ENCODE results near the gene E2F2. TPM values are rescaled to one million over a fixed set of nuclear protein-coding genes. Genes with fewer than 3 reads are reported as not detected.
A peak's percentile ranks its signal among the peaks of the same experiment; 100 is the strongest.

The E2F2 gene
- polyA plus RNA-seq, 1 of the 3 experiments (the other 2 are of a cell fraction): 0.43 TPM

- Histone ChIP-seq H4K20me1 (ENCODE audit: insufficient read depth) (no peaks in the 10 kb centered on the region), H3K4me3 (ENCODE audit: low read depth in 2 of 2, low read length in 1 of 2) (peak overlapping the region in 1 of 2 experiments; percentile 49; a peak in 1 of 4 replicates), H3K4me2 (no peak overlapping the region), H3F3A (replicated peaks; ENCODE audit: insufficient read depth) (peaks cover 26% of the 10 kb centered on the region), H3K9me2 (no peaks in the 10 kb centered on the region), H3K9me3 (no peaks in the 10 kb centered on the region), H3K4me1 (ENCODE audit: control insufficient read depth in 1 of 2, insufficient read depth in 2 of 2, low read depth in 1 of 2, low read length in 1 of 2) (peaks cover 20 to 36% of the 10 kb centered on the region in 2 experiments), H3K9ac (no peak overlapping the region), H3K79me2 (ENCODE audit: insufficient read depth) (no peaks in the 10 kb centered on the region), H3K27me3 (ENCODE audit: insufficient read depth) (no peaks in the 10 kb centered on the region), H3K36me3 (replicated peaks in 1 of 2; ENCODE audit: control insufficient read depth in 1 of 2, insufficient read depth in 2 of 2, low read length in 1 of 2) (no peaks in the 10 kb centered on the region), H3K27ac (ENCODE audit: low read depth in 2 of 2, low read length in 1 of 2) (peak overlapping the region in 1 of 2 experiments; percentile 79; a peak in 1 of 4 replicates), H2AFZ (ENCODE audit: low read depth) (peak overlapping the region; percentile 43; the same call in 1 of the 2 replicates)
- 96% methylated on average over 15 of the region's 15 CpGs for WGBS (ENCODE audit: low lambda C conversion rate)
- CTCF ChIA-PET: interaction anchor here (1.0 to 6.8 kb wide), 4 partner anchors 17 to 71 kb away, joined by 3 to 41 read pairs (median 4); no protein-coding TSS in a partner anchor
- no peak for DNase-seq
- TF ChIP-seq TAF1 (IDR thresholded peaks at IDR 0.05; ENCODE audit: borderline replicate concordance, low read depth, low read length): no peak
- no peak for TF ChIP-seq FOXM1 (IDR thresholded peaks at IDR 0.05; ENCODE audit: low read depth)
- no peak for TF ChIP-seq ELF1 (IDR thresholded peaks at IDR 0.05)
- TF ChIP-seq RCOR1 (IDR thresholded peaks at IDR 0.05; ENCODE audit: low read length): no peak
- TF ChIP-seq RFX5 (IDR thresholded peaks at IDR 0.05; ENCODE audit: low read length): no peak
- TF ChIP-seq FOSL2 (IDR thresholded peaks at IDR 0.05; ENCODE audit: borderline replicate concordance, low read depth): no peak
- TF ChIP-seq EP300 (IDR thresholded peaks at IDR 0.05; ENCODE audit: borderline replicate concordance in 1 of 2, low read depth in 1 of 2, low read length in 1 of 2): no peak
- TF ChIP-seq, protein P1, sequence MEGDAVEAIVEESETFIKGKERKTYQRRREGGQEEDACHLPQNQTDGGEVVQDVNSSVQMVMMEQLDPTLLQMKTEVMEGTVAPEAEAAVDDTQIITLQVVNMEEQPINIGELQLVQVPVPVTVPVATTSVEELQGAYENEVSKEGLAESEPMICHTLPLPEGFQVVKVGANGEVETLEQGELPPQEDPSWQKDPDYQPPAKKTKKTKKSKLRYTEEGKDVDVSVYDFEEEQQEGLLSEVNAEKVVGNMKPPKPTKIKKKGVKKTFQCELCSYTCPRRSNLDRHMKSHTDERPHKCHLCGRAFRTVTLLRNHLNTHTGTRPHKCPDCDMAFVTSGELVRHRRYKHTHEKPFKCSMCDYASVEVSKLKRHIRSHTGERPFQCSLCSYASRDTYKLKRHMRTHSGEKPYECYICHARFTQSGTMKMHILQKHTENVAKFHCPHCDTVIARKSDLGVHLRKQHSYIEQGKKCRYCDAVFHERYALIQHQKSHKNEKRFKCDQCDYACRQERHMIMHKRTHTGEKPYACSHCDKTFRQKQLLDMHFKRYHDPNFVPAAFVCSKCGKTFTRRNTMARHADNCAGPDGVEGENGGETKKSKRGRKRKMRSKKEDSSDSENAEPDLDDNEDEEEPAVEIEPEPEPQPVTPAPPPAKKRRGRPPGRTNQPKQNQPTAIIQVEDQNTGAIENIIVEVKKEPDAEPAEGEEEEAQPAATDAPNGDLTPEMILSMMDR (IDR thresholded peaks at IDR 0.05): no peak
- POLR2A ChIA-PET: interaction anchor here (1.1 to 2.0 kb wide), 3 partner anchors 8 to 31 kb away, joined by 5 to 13 read pairs (median 9); partner anchors contain the start of gene ID3
Observed at GRCh38 chr1:23567629-23567995, 36.6 kb upstream of the E2F2 start.

DNA sequence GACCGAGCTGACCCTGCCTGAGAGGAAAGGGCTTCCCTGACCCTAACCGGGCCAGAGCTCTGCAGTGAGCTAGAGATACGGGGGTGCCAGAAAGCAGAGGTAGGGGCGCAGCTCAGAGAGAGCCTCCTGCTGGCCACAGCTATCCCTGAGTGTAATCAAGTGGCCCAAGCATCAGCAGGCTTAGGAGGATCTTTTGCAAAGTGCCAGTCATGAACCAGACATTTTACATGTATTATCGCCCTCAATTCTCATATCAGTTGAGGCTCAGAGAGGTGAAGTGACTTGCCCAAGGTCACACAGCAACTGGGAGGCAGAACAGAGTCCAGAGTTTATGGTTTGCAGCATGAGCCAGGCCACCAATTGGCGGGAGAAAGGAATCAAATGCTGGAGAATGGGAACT, 35.3 kb upstream of the E2F2 start:
- no peak for DNase-seq
- Histone ChIP-seq H3K4me1 (ENCODE audit: control insufficient read depth in 1 of 2, insufficient read depth in 2 of 2, low read depth in 1 of 2, low read length in 1 of 2) (peaks cover 30 to 45% of the 10 kb centered on the region in 2 experiments), H3K4me2 (no peak overlapping the region), H3K4me3 (ENCODE audit: low read depth in 2 of 2, low read length in 1 of 2) (no peak overlapping the region), H2AFZ (ENCODE audit: low read depth) (no peak overlapping the region), H3K27ac (ENCODE audit: low read depth in 2 of 2, low read length in 1 of 2) (no peak overlapping the region), H3F3A (replicated peaks; ENCODE audit: insufficient read depth) (peaks cover 36% of the 10 kb centered on the region), H3K9ac (no peak overlapping the region), H3K27me3 (ENCODE audit: insufficient read depth) (no peaks in the 10 kb centered on the region), H3K9me2 (no peaks in the 10 kb centered on the region), H3K9me3 (no peaks in the 10 kb centered on the region), H4K20me1 (ENCODE audit: insufficient read depth) (no peaks in the 10 kb centered on the region), H3K36me3 (replicated peaks in 1 of 2; ENCODE audit: control insufficient read depth in 1 of 2, insufficient read depth in 2 of 2, low read length in 1 of 2) (no peaks in the 10 kb centered on the region), H3K79me2 (ENCODE audit: insufficient read depth) (peaks cover under 1% of the 10 kb centered on the region; the same call in 1 of the 2 replicates)
- POLR2A ChIA-PET: no interaction called here
- 98% methylated on average over 6 of the region's 6 CpGs for WGBS (ENCODE audit: low lambda C conversion rate)
- CTCF ChIA-PET: interaction anchor here (1.0 to 9.4 kb wide), 3 partner anchors 26 to 72 kb away, joined by 3 to 97 read pairs (median 6); no protein-coding TSS in a partner anchor
- peak; percentile 7; the same call in 1 of the 2 replicates for TF ChIP-seq RAD21 (IDR thresholded peaks at IDR 0.05; ENCODE audit: low read length)
- no peak for TF ChIP-seq GATA2 (CRISPR knock-in tag; IDR thresholded peaks at IDR 0.05)
- TF ChIP-seq, protein P1 (IDR thresholded peaks at IDR 0.05): peak; percentile 35
- TF ChIP-seq POLR2AphosphoS5 (IDR thresholded peaks at IDR 0.05; ENCODE audit: low read depth, low read length): no peak
- no peak for TF ChIP-seq EZH2phosphoT487 (IDR thresholded peaks at IDR 0.05; ENCODE audit: borderline replicate concordance, low read depth)

Data from SK-N-SH (cell line).